Keratinocyte (primary cell): ENCODE data around the gene MAPK7. TPM values are rescaled to one million over a fixed set of nuclear protein-coding genes. Genes with fewer than 3 reads are reported as not detected.

Experiments
- DNase-seq: peaks from one replicate; pipeline ENCODE4 v3.0.0-alpha.2; 2011; ENCODE audit warnings: low read depth, missing footprints, low spot score
- FAIRE-seq: peaks from 2 replicates; lab custom pipeline; 2011; peaks lifted over from hg19 to GRCh38; lab: Jason Lieb, UNC
- H2AFZ ChIP-seq: 2 replicates; pipeline ENCODE4 v1.6.0; 2012; ENCODE audit warnings: low read length, control low read depth, inconsistent platforms; ENCODE audit not compliant: control insufficient read depth
- H3K27ac ChIP-seq: 2 replicates; pipeline ENCODE4 v1.5.1; 2011; ENCODE audit warnings: low read length; ENCODE audit not compliant: control insufficient read depth, insufficient read depth
- H3K27me3 ChIP-seq: 3 replicates; pipeline ENCODE4 v1.6.0; 2011; ENCODE audit warnings: low read length; ENCODE audit not compliant: control insufficient read depth, insufficient read depth; ENCODE audit errors: extremely low read depth
- H3K36me3 ChIP-seq, 2 experiments: 2 replicates in 1 of 2; 3 replicates in 1 of 2; pipeline ENCODE4 v1.5.1; 2011; ENCODE audit warnings: low read length in 2 of 2, mild to moderate bottlenecking in 1 of 2; ENCODE audit not compliant: control insufficient read depth in 2 of 2, insufficient read depth in 2 of 2; ENCODE audit errors: extremely low read depth in 1 of 2
- H3K4me1 ChIP-seq: 3 replicates; pipeline ENCODE4 v1.5.1; 2011; ENCODE audit warnings: low read length; ENCODE audit not compliant: control insufficient read depth, insufficient read depth; ENCODE audit errors: extremely low read depth
- H3K4me2 ChIP-seq: 3 replicates; pipeline ENCODE4 v1.6.0; 2011; ENCODE audit warnings: low read depth, low read length; ENCODE audit not compliant: control insufficient read depth, insufficient read depth; ENCODE audit errors: extremely low read depth
- H3K4me3 ChIP-seq, 3 experiments: fragments of 200-600 bp in 1 of 3; sonication (generic) in 1 of 3; 2 replicates in 2 of 3; 3 replicates in 1 of 3; pipeline ENCODE4 v1.5.1; 2011 to 2016; ENCODE audit warnings: low read length in 3 of 3, mild to moderate bottlenecking in 3 of 3, control low read depth in 2 of 3, inconsistent platforms in 1 of 3, low read depth in 1 of 3, mixed read lengths in 1 of 3, mixed run types in 1 of 3, moderate library complexity in 1 of 3; ENCODE audit not compliant: control insufficient read depth in 2 of 3, insufficient read depth in 2 of 3; ENCODE audit errors: extremely low read depth in 1 of 3
- H3K79me2 ChIP-seq: 2 replicates; pipeline ENCODE4 v1.6.0; 2012; ENCODE audit warnings: low read length; ENCODE audit not compliant: control insufficient read depth, insufficient read depth
- H3K9ac ChIP-seq: 3 replicates; pipeline ENCODE4 v1.6.0; 2011; ENCODE audit warnings: low read length; ENCODE audit not compliant: control insufficient read depth, insufficient read depth; ENCODE audit errors: extremely low read depth
- H3K9me1 ChIP-seq: 3 replicates; pipeline ENCODE4 v1.6.0; 2011; ENCODE audit warnings: low read length; ENCODE audit not compliant: control insufficient read depth, insufficient read depth; ENCODE audit errors: extremely low read depth
- H3K9me3 ChIP-seq: 2 replicates; pipeline ENCODE4 v1.5.1; 2012; ENCODE audit warnings: low read depth, low read length; ENCODE audit not compliant: control insufficient read depth
- H4K20me1 ChIP-seq: 3 replicates; pipeline ENCODE4 v1.6.0; 2011; ENCODE audit warnings: low read length; ENCODE audit not compliant: control insufficient read depth, insufficient read depth; ENCODE audit errors: extremely low read depth
- EZH2 ChIP-seq: IDR thresholded peaks from one replicate; pipeline ENCODE4 v1.6.1; 2012; ENCODE audit warnings: inconsistent platforms, mild to moderate bottlenecking, low read length, moderate library complexity
- dilution Hi-C: fragments of 300-500 bp; cut with MboI; formaldehyde crosslinking; loops from one replicate; pipeline ENCODE4 v1.7.0; 2020; ENCODE audit warnings: low sequenced_read_pairs; ENCODE audit not compliant: extremely low pct_ligation_motif_present
- polyA plus RNA-seq, 5 experiments: library from polyadenylated mRNA; depleted of rRNA in 3 of 5; stranded (reverse) in 3 of 5; stranded (forward) in 1 of 5; unstranded in 1 of 5; fragments of >200 nt; gene quantifications; 1 replicate in 1 of 5; 2 replicates in 3 of 5; 3 replicates in 1 of 5; pipeline versions ENCODE4 v1.2.1 to v1.2.3, GENCODE V29; 2011 to 2012; ENCODE audit warnings: missing spikeins in 2 of 5, low read depth in 1 of 5, low replicate concordance in 1 of 5
- TF ChIP-seq, protein P1 (sequence below), 3 experiments: IDR thresholded peaks in 1 of 3; conservative IDR thresholded peaks in 1 of 3; optimal IDR thresholded peaks in 1 of 3; 2 replicates in 2 of 3; 3 replicates in 1 of 3; pipeline versions ENCODE3 to v1.5.1; 2011; ENCODE audit warnings: low read length in 3 of 3, mild to moderate bottlenecking in 3 of 3, moderate library complexity in 2 of 3, control low read depth in 1 of 3, inconsistent platforms in 1 of 3; ENCODE audit not compliant: insufficient read depth in 2 of 3; ENCODE audit errors: extremely low read depth in 1 of 3

The MAPK7 gene
- polyA plus RNA-seq, 1 donor (not counting 4 experiments of a cell fraction or from before 2014, with no cell fraction given) = 4.3 TPM

- no peaks in the 10 kb centered on the region for H3K27me3 ChIP-seq
- no peaks in the 10 kb centered on the region for H3K9me3 ChIP-seq
- H3K4me3 ChIP-seq = no peak overlapping the region
- no peak overlapping the region for H2AFZ ChIP-seq
- H3K4me2 ChIP-seq = no peak overlapping the region
- dilution Hi-C loops = no loop called here
- FAIRE-seq (no peak), DNase-seq (no peak)
- H3K4me1 ChIP-seq = peaks cover 12% of the 10 kb centered on the region
- H3K9me1 ChIP-seq = peaks cover 5% of the 10 kb centered on the region
- H3K27ac ChIP-seq = no peak overlapping the region
- H3K9ac ChIP-seq = no peak overlapping the region
- TF ChIP-seq, protein P1, sequence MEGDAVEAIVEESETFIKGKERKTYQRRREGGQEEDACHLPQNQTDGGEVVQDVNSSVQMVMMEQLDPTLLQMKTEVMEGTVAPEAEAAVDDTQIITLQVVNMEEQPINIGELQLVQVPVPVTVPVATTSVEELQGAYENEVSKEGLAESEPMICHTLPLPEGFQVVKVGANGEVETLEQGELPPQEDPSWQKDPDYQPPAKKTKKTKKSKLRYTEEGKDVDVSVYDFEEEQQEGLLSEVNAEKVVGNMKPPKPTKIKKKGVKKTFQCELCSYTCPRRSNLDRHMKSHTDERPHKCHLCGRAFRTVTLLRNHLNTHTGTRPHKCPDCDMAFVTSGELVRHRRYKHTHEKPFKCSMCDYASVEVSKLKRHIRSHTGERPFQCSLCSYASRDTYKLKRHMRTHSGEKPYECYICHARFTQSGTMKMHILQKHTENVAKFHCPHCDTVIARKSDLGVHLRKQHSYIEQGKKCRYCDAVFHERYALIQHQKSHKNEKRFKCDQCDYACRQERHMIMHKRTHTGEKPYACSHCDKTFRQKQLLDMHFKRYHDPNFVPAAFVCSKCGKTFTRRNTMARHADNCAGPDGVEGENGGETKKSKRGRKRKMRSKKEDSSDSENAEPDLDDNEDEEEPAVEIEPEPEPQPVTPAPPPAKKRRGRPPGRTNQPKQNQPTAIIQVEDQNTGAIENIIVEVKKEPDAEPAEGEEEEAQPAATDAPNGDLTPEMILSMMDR (optimal IDR thresholded peaks at IDR 0.05 in 1 of 3, IDR thresholded peaks at IDR 0.05 in 1 of 3, conservative IDR thresholded peaks at IDR 0.05 in 1 of 3; ENCODE audit: extremely low read depth in 1 of 3, insufficient read depth in 2 of 3, low read length in 3 of 3) = no peak
- no peak for TF ChIP-seq EZH2
- H3K79me2 ChIP-seq = no peaks in the 10 kb centered on the region
- H3K36me3 ChIP-seq = peaks cover 15 to 18% of the 10 kb centered on the region in 2 experiments
- H4K20me1 ChIP-seq = no peaks in the 10 kb centered on the region
Measured at GRCh38 chr17:19333736-19334290, 44.5 kb upstream of the MAPK7 start.

- dilution Hi-C loops = no loop called here
- TF ChIP-seq, protein P1 (optimal IDR thresholded peaks at IDR 0.05 in 1 of 3, IDR thresholded peaks at IDR 0.05 in 1 of 3, conservative IDR thresholded peaks at IDR 0.05 in 1 of 3; ENCODE audit: extremely low read depth in 1 of 3, insufficient read depth in 2 of 3, low read length in 3 of 3) = no peak
- TF ChIP-seq EZH2 = no peak
- H3K9ac ChIP-seq = no peak overlapping the region
Measured at GRCh38 chr17:19334331-19334730, 44.0 kb upstream of the MAPK7 start.

More at GRCh38 chr17:19334331-19334730, 44.0 kb upstream of the MAPK7 start:
- Histone ChIP-seq H3K36me3 (peaks cover 12 to 15% of the 10 kb centered on the region in 2 experiments), H2AFZ (no peak overlapping the region), H3K4me2 (no peak overlapping the region), H4K20me1 (no peaks in the 10 kb centered on the region), H3K79me2 (no peaks in the 10 kb centered on the region), H3K27me3 (no peaks in the 10 kb centered on the region), H3K4me1 (peaks cover 12% of the 10 kb centered on the region), H3K27ac (no peak overlapping the region), H3K4me3 (no peak overlapping the region), H3K9me1 (peaks cover 5% of the 10 kb centered on the region), H3K9me3 (no peaks in the 10 kb centered on the region)
- DNase-seq (no peak), FAIRE-seq (no peak)
